B cell (primary cell): ENCODE data around the gene NAA80. TPM values are rescaled to one million over a fixed set of nuclear protein-coding genes. Genes with fewer than 3 reads are reported as not detected.

Experiments used
- ATAC-seq: fragments of 200-7000 bp; cut with Tn5 transposase; one replicate; pipeline ENCODE4 v1.10.0; 2021; ENCODE audit warnings: low read depth, mild to moderate bottlenecking, moderate number of reproducible peaks, moderate library complexity
- CTCF ChIA-PET: fragments of 350-600 bp; sonication (Branson Sonifier 250); formaldehyde crosslinking; loops from one replicate; lab custom pipeline; 2021; ENCODE audit warnings: antibody characterized with exemption, inconsistent platforms; lab: Charles Lee
- POLR2A ChIA-PET: fragments of 350-600 bp; sonication (Branson Sonifier 250); formaldehyde crosslinking; loops from one replicate; lab custom pipeline; 2021; ENCODE audit warnings: antibody characterized with exemption; lab: Charles Lee
- DNase-seq: peaks from one replicate; pipeline ENCODE4 v3.0.0; 2013
- H2AFZ ChIP-seq: 2 replicates; pipeline ENCODE4 v1.6.1; 2012; ENCODE audit warnings: mild to moderate bottlenecking, low read depth, low read length; ENCODE audit not compliant: insufficient read depth, poor library complexity, severe bottlenecking
- H3K27ac ChIP-seq, 2 donors: 1 replicate in 1 of 2; 2 replicates in 1 of 2; pipeline ENCODE4 v1.5.1; 2012 to 2013; ENCODE audit warnings: low read length in 2 of 2, mild to moderate bottlenecking in 2 of 2, moderate library complexity in 1 of 2
- H3K27me3 ChIP-seq, 4 experiments: fragments of 200-600 bp in 1 of 4; sonication (generic) in 1 of 4; replicated peaks in 1 of 4; 1 replicate in 2 of 4; 2 replicates in 2 of 4; pipeline versions ENCODE4 v1.6.1 to v1.7.0; 2013 to 2016; ENCODE audit warnings: low read length in 3 of 4, mild to moderate bottlenecking in 2 of 4, mixed read lengths in 1 of 4, moderate library complexity in 1 of 4; ENCODE audit not compliant: insufficient read depth in 4 of 4, control insufficient read depth in 3 of 4; ENCODE audit errors: control extremely low read depth in 1 of 4
- H3K36me3 ChIP-seq, 2 experiments: replicated peaks in 1 of 2; 1 replicate in 1 of 2; 2 replicates in 1 of 2; pipeline versions ENCODE4 v1.6.1 to v1.7.1; 2013; ENCODE audit warnings: low read length in 1 of 2; ENCODE audit not compliant: insufficient read depth in 2 of 2, control insufficient read depth in 1 of 2; ENCODE audit errors: control extremely low read depth in 1 of 2, extremely low read depth in 1 of 2
- H3K4me1 ChIP-seq, 2 donors: fragments of 200-600 bp in 1 of 2; sonication (generic) in 1 of 2; 1 replicate in 1 of 2; 2 replicates in 1 of 2; pipeline versions ENCODE4 v1.5.1 to v1.6.1; 2013 to 2017; ENCODE audit warnings: low read length in 2 of 2; ENCODE audit not compliant: control insufficient read depth in 2 of 2, insufficient read depth in 2 of 2
- H3K4me2 ChIP-seq: replicated peaks from 2 replicates; pipeline ENCODE3; 2012; ENCODE audit warnings: mild to moderate bottlenecking, low read depth, low read length; ENCODE audit not compliant: poor library complexity, severe bottlenecking
- H3K4me3 ChIP-seq, 5 experiments: fragments of 200-600 bp in 1 of 5; sonication (generic) in 1 of 5; 1 replicate in 3 of 5; 2 replicates in 2 of 5; pipeline versions ENCODE4 v1.5.1 to v1.7.0; 2011 to 2016; ENCODE audit warnings: low read length in 4 of 5, mild to moderate bottlenecking in 4 of 5, low read depth in 2 of 5, control low read depth in 1 of 5, moderate library complexity in 1 of 5; ENCODE audit not compliant: insufficient read depth in 1 of 5; ENCODE audit errors: control extremely low read depth in 1 of 5, extremely low read depth in 1 of 5
- H3K79me2 ChIP-seq: fragments of 200-600 bp; sonication (generic); one replicate; pipeline ENCODE4 v1.6.0; 2016; ENCODE audit warnings: low read length; ENCODE audit not compliant: control insufficient read depth, insufficient read depth
- H3K9ac ChIP-seq: fragments of 200-600 bp; sonication (generic); 2 replicates; pipeline ENCODE4 v1.6.1; 2017; ENCODE audit warnings: mild to moderate bottlenecking, low read length, moderate library complexity
- H3K9me3 ChIP-seq, 3 donors: one replicate each; pipeline versions ENCODE4 v1.6.1 to v1.7.1; 2013; ENCODE audit warnings: low read length in 2 of 3; ENCODE audit not compliant: control insufficient read depth in 2 of 3, insufficient read depth in 1 of 3; ENCODE audit errors: control extremely low read depth in 1 of 3
- H4K20me1 ChIP-seq: 2 replicates; pipeline ENCODE4 v1.6.0; 2012; ENCODE audit warnings: mild to moderate bottlenecking, low read length; ENCODE audit not compliant: insufficient read depth, control insufficient read depth, poor library complexity, severe bottlenecking
- H3K27ac Mint-ChIP-seq: one replicate; pipeline ENCODE4 v1.8.0; 2021; ENCODE audit warnings: mixed read lengths
- H3K27me3 Mint-ChIP-seq: one replicate; pipeline ENCODE4 v1.8.0; 2021; ENCODE audit warnings: mixed read lengths
- H3K4me1 Mint-ChIP-seq: one replicate; pipeline ENCODE4 v1.8.0; 2021; ENCODE audit warnings: mixed read lengths
- H3K4me3 Mint-ChIP-seq: one replicate; pipeline ENCODE4 v1.8.0; 2021; ENCODE audit warnings: mixed read lengths
- H3K9me3 Mint-ChIP-seq: one replicate; pipeline ENCODE4 v1.8.0; 2022; ENCODE audit warnings: mixed read lengths; ENCODE audit not compliant: insufficient read depth
- EZH2 ChIP-seq: IDR thresholded peaks from 2 replicates; pipeline ENCODE4 v1.6.1; 2012; ENCODE audit warnings: borderline replicate concordance, low read depth, mild to moderate bottlenecking, moderate library complexity, low read length; ENCODE audit not compliant: insufficient read depth, poor library complexity, severe bottlenecking
- WGBS: methylation state at CpG from one replicate; pipeline ENCODE4 v1.1.5; 2013; ENCODE audit warnings: missing lambda C conversion rate; ENCODE audit not compliant: insufficient coverage; 5-methylcytosine and 5-hydroxymethylcytosine counted together
- intact Hi-C: fragments of 100-400 bp; cut with micrococcal nuclease; formaldehyde crosslinking; loops from one replicate; pipeline ENCODE4 v1.10.0; 2022
- polyA plus RNA-seq: library from polyadenylated mRNA; depleted of rRNA; stranded (reverse); fragments of >200 nt; gene quantifications from 2 replicates; pipeline ENCODE4 v1.2.3, GENCODE V29; 2012
- total RNA-seq, 2 donors: library from RNA; stranded (reverse); fragments of 120-200 nt in 1 of 2; gene quantifications; 1 replicate in 1 of 2; 2 replicates in 1 of 2; pipeline versions ENCODE4 v1.2.3 to v1.2.4, GENCODE V29; 2013 to 2022
- TF ChIP-seq, protein P1 (sequence below): fragments of 200-600 bp; IDR thresholded peaks from one replicate; pipeline ENCODE4 v1.8.0; 2022; ENCODE audit warnings: antibody characterized with exemption, mild to moderate bottlenecking

Gene NAA80
- total and polyA plus RNA-seq, 2 donors (not counting 1 experiment from before 2014, with no cell fraction given), result 37.8 to 49.0 TPM

DNA sequence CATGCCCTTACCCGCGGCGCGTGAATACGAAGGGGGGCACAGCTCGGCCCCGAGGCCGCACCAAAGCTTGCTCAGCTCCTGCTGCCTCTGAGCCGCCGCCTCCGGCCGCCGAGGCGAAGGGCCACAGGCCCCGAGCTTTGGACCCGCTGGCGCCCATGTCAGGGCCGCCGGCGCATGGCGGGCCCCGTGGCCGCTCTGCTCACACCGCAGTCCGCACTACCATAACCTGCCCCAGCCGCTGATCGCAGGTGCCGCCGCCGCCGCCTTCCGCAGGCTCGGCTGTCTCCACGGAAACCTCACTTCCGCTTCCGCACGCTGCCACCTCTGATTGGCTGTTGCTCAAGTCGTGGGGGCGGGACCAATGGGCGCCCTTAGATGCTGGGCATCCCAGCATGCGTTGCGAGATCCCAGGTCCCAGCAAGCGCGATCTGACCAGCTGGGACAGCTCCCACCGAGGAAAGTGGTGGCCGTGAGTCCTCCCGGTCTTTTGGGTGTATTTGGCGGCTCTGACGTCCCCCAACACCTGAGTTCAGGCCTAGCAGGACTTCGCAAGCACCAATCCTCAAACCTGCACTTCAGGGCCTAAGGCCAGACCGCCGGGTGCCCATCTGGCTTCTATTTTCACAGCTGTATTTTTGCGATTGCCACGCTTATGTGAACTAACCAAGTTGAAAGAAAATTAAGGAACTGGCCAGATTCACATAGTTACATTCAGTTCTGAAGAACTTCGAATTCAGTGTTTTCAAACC is 28.9 kb upstream of the NAA80 start, which contains the start of gene TUSC2:
Gene TUSC2, minus strand, starts transcription at position 281 of the 749 bp plus-strand sequence. Its CDS starts 124 bp downstream, at position 157.
- Histone ChIP-seq H3K79me2 (peaks cover 41% of the 10 kb centered on the region), H3K4me3 (peak within 1 kb of the TSS; percentile 39 to 98 (median 87)), H3K27ac (peak within 1 kb of the TSS; percentile 66 to 90), H3K4me2 (peak within 1 kb of the TSS; percentile 99), H3K36me3 (peaks cover 0 to 55% of the 10 kb centered on the region in 2 experiments), H4K20me1 (peaks cover 35% of the 10 kb centered on the region), H2AFZ (peak within 1 kb of the TSS; percentile 75), H3K9ac (peak within 1 kb of the TSS; percentile 87), H3K27me3 (no peaks in the 10 kb centered on the region), H3K4me1 (peaks cover 14 to 24% of the 10 kb centered on the region in 2 donors), H3K9me3 (no peaks in the 10 kb centered on the region)
- CTCF ChIA-PET, result interaction anchor here (0.5 to 3.4 kb wide), 10 partner anchors 9 to 510 kb away, joined by 3 to 20 read pairs (median 4); partner anchors contain the start of genes CYB561D2, HYAL3, NAA80 and NPRL2
- H3K27me3 Mint-ChIP-seq, result no peaks in the 10 kb centered on the region
- peaks cover 25% of the 10 kb centered on the region for H3K4me1 Mint-ChIP-seq
- ATAC-seq, result peak; percentile 94
- 2% methylated on average over 55 of the region's 55 CpGs for whole genome bisulfite sequencing
- TF ChIP-seq, protein P1, sequence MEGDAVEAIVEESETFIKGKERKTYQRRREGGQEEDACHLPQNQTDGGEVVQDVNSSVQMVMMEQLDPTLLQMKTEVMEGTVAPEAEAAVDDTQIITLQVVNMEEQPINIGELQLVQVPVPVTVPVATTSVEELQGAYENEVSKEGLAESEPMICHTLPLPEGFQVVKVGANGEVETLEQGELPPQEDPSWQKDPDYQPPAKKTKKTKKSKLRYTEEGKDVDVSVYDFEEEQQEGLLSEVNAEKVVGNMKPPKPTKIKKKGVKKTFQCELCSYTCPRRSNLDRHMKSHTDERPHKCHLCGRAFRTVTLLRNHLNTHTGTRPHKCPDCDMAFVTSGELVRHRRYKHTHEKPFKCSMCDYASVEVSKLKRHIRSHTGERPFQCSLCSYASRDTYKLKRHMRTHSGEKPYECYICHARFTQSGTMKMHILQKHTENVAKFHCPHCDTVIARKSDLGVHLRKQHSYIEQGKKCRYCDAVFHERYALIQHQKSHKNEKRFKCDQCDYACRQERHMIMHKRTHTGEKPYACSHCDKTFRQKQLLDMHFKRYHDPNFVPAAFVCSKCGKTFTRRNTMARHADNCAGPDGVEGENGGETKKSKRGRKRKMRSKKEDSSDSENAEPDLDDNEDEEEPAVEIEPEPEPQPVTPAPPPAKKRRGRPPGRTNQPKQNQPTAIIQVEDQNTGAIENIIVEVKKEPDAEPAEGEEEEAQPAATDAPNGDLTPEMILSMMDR, result no peak
- TF ChIP-seq EZH2, result no peak
- peak within 1 kb of the TSS; percentile 91 for H3K27ac Mint-ChIP-seq
- peak within 1 kb of the TSS; percentile 95 for H3K4me3 Mint-ChIP-seq
- POLR2A ChIA-PET, result interaction anchor here (0.6 to 2.9 kb wide), 8 partner anchors 9 to 1666 kb away, joined by 3 to 27 read pairs (median 6); partner anchors contain the start of genes CYB561D2, HYAL3, IFRD2 and NAA80
- no peaks in the 10 kb centered on the region for H3K9me3 Mint-ChIP-seq
- intact Hi-C loops, result loop anchor here (1.0 kb wide), 5 partner anchors 9 to 101 kb away; partner anchors contain the start of genes CYB561D2, HYAL3, NAA80 and NPRL2
- DNase-seq, result peak; percentile 97
